ENCODE measurements around the gene IFI27L1. TPM values are rescaled to one million over a fixed set of nuclear protein-coding genes. Genes with fewer than 3 reads are reported as not detected.

The IFI27L1 gene
- total and polyA plus RNA-seq, 12 donors: 7.7 to 47.4 (median 17.1) TPM

DNA sequence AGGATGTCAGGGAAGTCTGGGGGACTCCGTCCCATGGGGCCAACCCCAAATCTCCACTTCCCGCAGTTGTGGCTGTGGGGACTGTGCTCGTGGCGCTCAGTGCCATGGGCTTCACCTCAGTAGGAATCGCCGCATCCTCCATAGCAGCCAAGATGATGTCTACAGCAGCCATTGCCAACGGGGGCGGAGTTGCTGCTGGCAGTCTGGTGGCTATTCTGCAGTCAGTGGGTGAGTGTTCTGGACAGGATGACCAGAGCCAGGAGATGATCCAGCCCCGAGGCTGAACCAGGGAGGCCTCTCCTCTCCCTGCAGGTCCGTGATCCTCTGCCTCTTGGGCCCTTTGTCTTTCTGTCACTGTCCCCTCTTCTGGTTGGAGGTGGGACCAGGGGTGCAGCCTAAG lies 20.6 kb downstream of the IFI27L1 start:
- Histone ChIP-seq H3K9me3 (no peaks in the 10 kb centered on the region), H3K27ac (no peak overlapping the region), H3K27me3 (no peaks in the 10 kb centered on the region), H3K4me3 (no peak overlapping the region), H3K4me1 (peaks cover 0 to 7% (median 0%) of the 10 kb centered on the region in 9 donors), H3K36me3 (peaks cover 0 to 17% (median 0%) of the 10 kb centered on the region in 9 donors)
- WGBS, 2 donors: 86 to 92% methylated on average over 10 of the region's 10 CpGs
- no peak for DNase-seq
- TF ChIP-seq, protein P1, sequence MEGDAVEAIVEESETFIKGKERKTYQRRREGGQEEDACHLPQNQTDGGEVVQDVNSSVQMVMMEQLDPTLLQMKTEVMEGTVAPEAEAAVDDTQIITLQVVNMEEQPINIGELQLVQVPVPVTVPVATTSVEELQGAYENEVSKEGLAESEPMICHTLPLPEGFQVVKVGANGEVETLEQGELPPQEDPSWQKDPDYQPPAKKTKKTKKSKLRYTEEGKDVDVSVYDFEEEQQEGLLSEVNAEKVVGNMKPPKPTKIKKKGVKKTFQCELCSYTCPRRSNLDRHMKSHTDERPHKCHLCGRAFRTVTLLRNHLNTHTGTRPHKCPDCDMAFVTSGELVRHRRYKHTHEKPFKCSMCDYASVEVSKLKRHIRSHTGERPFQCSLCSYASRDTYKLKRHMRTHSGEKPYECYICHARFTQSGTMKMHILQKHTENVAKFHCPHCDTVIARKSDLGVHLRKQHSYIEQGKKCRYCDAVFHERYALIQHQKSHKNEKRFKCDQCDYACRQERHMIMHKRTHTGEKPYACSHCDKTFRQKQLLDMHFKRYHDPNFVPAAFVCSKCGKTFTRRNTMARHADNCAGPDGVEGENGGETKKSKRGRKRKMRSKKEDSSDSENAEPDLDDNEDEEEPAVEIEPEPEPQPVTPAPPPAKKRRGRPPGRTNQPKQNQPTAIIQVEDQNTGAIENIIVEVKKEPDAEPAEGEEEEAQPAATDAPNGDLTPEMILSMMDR (IDR thresholded peaks at IDR 0.05): no peak
- intact Hi-C loops (cut with DNase I): no loop called here
- ATAC-seq: peak in 2 of 8 donors; percentile 5 to 24

- H3K27me3 ChIP-seq: no peaks in the 10 kb centered on the region
- no peaks in the 10 kb centered on the region for H3K9me3 ChIP-seq
- H3K36me3 ChIP-seq: peaks cover 0 to 5% (median 0%) of the 10 kb centered on the region in 9 donors
- ATAC-seq: no peak
- intact Hi-C loops (cut with DNase I): no loop called here
- no peak overlapping the region for H3K4me3 ChIP-seq
- DNase-seq: no peak
- peaks cover 0 to 7% (median 0%) of the 10 kb centered on the region in 9 donors for H3K4me1 ChIP-seq
- TF ChIP-seq, protein P1 (IDR thresholded peaks at IDR 0.05): no peak
- no peak overlapping the region for H3K27ac ChIP-seq
- WGBS, 2 donors: 89 to 91% methylated on average over 8 of the region's 8 CpGs
Observed at GRCh38 chr14:94102768-94103482, 21.8 kb downstream of the IFI27L1 start.

DNA sequence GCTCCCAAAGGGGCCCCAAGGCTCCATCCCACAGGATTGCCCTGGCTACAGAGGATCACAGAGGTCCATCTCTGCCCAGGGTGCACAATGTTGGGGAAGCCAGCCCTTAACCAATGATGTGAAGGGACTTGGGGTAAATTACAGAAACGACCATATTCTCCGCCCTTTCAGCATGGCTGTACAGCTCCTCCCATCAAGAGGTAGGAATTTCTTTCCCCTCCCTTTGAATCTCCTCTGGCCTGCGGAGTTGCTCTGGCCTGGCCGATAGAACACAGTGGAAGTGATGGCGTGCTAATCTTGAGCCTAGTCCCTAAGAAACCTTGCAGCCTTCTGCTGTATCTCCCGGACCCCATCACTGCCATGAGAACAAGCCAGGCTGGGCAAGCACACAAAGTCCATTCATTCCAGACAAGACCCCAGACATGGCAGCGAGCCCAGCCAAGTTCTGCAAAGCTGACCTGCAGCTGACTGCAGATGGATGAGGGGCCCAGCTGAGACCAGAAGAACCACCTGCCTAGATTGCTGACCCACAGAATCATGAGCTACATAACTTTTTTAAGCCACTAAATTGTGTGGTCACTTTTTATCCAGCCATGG lies 22.5 kb downstream of the IFI27L1 start:
- no peaks in the 10 kb centered on the region for H3K36me3 ChIP-seq
- 58 to 66% methylated on average over 7 of the region's 7 CpGs for WGBS, 2 donors
- intact Hi-C loops (cut with DNase I): no loop called here

GRCh38 chr14:94104731-94105130 lies 23.6 kb downstream of the IFI27L1 start:
- H3K27me3 ChIP-seq: no peaks in the 10 kb centered on the region
- no peak for ATAC-seq
- no peaks in the 10 kb centered on the region for H3K36me3 ChIP-seq
- intact Hi-C loops (cut with DNase I): no loop called here
- 67 to 78% methylated on average over 10 of the region's 10 CpGs for WGBS, 2 donors
- no peak overlapping the region for H3K4me3 ChIP-seq
- no peak for DNase-seq
- H3K4me1 ChIP-seq: peaks cover under 1 to 11% (median 4%) of the 10 kb centered on the region in 9 donors
- H3K9me3 ChIP-seq: no peaks in the 10 kb centered on the region
- TF ChIP-seq, protein P1 (IDR thresholded peaks at IDR 0.05): no peak
- no peak overlapping the region for H3K27ac ChIP-seq

More for the DNA sequence above, 22.5 kb downstream of the IFI27L1 start:
- ATAC-seq (no peak), DNase-seq (no peak)
- Histone ChIP-seq H3K4me3 (no peak overlapping the region), H3K27me3 (no peaks in the 10 kb centered on the region), H3K4me1 (peaks cover 0 to 7% (median 0%) of the 10 kb centered on the region in 9 donors), H3K9me3 (no peaks in the 10 kb centered on the region), H3K27ac (no peak overlapping the region)
- TF ChIP-seq, protein P1 (IDR thresholded peaks at IDR 0.05): no peak
